C4-2B (cell line): ENCODE results near the gene NUMBL.

Experiments used
- H3K27ac ChIP-seq: fragments of 450-650 bp; 2 replicates; pipeline ENCODE4 v1.5.1; 2017
- CTCF ChIP-seq: fragments of 450-650 bp; conservative IDR thresholded peaks from 2 replicates; pipeline ENCODE4 v1.5.1; 2017; ENCODE audit warnings: mild to moderate bottlenecking
- ZFX ChIP-seq: fragments of 450-650 bp; IDR thresholded peaks from 2 replicates; pipeline ENCODE4 v1.6.1; 2017

NUMBL gene

GRCh38 chr19:40620161-40620485 is 70.3 kb downstream of the NUMBL start:
- no peak overlapping the region for H3K27ac ChIP-seq
- TF ChIP-seq CTCF, result no peak
- no peak for TF ChIP-seq ZFX

GRCh38 chr19:40619333-40620160 is 70.9 kb downstream of the NUMBL start:
- TF ChIP-seq CTCF (no peak), ZFX (no peak)

GRCh38 chr19:40617961-40618360 is 72.5 kb downstream of the NUMBL start:
- TF ChIP-seq CTCF, result no peak
- TF ChIP-seq ZFX, result no peak
- no peak overlapping the region for H3K27ac ChIP-seq

More at GRCh38 chr19:40619333-40620160, 70.9 kb downstream of the NUMBL start:
- H3K27ac ChIP-seq, result no peak overlapping the region

- no peak overlapping the region for H3K27ac ChIP-seq
- TF ChIP-seq ZFX, result no peak
- no peak for TF ChIP-seq CTCF
These were observed 73.5 kb downstream of the NUMBL start for GRCh38 chr19:40616941-40617340.

- TF ChIP-seq CTCF (no peak), ZFX (no peak)
- no peak overlapping the region for H3K27ac ChIP-seq
These were observed 74.3 kb downstream of the NUMBL start for GRCh38 chr19:40616178-40616577.
